Astrocyte (in vitro differentiated cells and primary cell): ENCODE measurements around the gene PIH1D1. TPM values are rescaled to one million over a fixed set of nuclear protein-coding genes. Genes with fewer than 3 reads are reported as not detected.

Source experiments
- DNase-seq: peaks from one replicate; pipeline ENCODE4 v3.0.0-alpha.2; 2010; ENCODE audit warnings: low read depth
- FAIRE-seq: peaks from 2 replicates; lab custom pipeline; 2011; peaks lifted over from hg19 to GRCh38; lab: Jason Lieb, UNC
- H2AFZ ChIP-seq: 2 replicates; pipeline ENCODE4 v1.6.0; 2012; ENCODE audit warnings: low read depth, low read length, inconsistent platforms
- H3K27ac ChIP-seq: 2 replicates; pipeline ENCODE4 v1.5.1; 2011; ENCODE audit warnings: low read depth, low read length, inconsistent platforms
- H3K27me3 ChIP-seq: 2 replicates; pipeline ENCODE4 v1.6.0; 2011; ENCODE audit warnings: low read length, inconsistent platforms; ENCODE audit not compliant: insufficient read depth
- H3K36me3 ChIP-seq: 2 replicates; pipeline ENCODE4 v1.5.1; 2011; ENCODE audit warnings: low read length, inconsistent platforms; ENCODE audit not compliant: insufficient read depth
- H3K4me1 ChIP-seq: 2 replicates; pipeline ENCODE4 v1.5.1; 2011; ENCODE audit warnings: low read length, inconsistent platforms; ENCODE audit not compliant: insufficient read depth
- H3K4me2 ChIP-seq: 2 replicates; pipeline ENCODE4 v1.6.0; 2012; ENCODE audit warnings: low read length, inconsistent platforms
- H3K4me3 ChIP-seq: 2 replicates; pipeline ENCODE4 v1.5.1; 2011; ENCODE audit warnings: low read depth, mild to moderate bottlenecking, low read length, inconsistent platforms; ENCODE audit not compliant: insufficient read depth
- H3K79me2 ChIP-seq: 2 replicates; pipeline ENCODE4 v1.6.0; 2012; ENCODE audit warnings: mild to moderate bottlenecking, low read length, inconsistent platforms; ENCODE audit not compliant: insufficient read depth
- H3K9ac ChIP-seq: 2 replicates; pipeline ENCODE4 v1.6.0; 2012; ENCODE audit warnings: mild to moderate bottlenecking, low read length, inconsistent platforms
- H3K9me3 ChIP-seq: 2 replicates; pipeline ENCODE4 v1.5.1; 2012; ENCODE audit warnings: low read depth, mild to moderate bottlenecking, low read length, inconsistent platforms; ENCODE audit not compliant: insufficient read depth
- H4K20me1 ChIP-seq: 2 replicates; pipeline ENCODE4 v1.6.0; 2012; ENCODE audit warnings: low read length, inconsistent platforms; ENCODE audit not compliant: insufficient read depth
- H3K27ac Mint-ChIP-seq: one replicate; pipeline ENCODE4 v1.8.0; 2021; ENCODE audit warnings: mild to moderate bottlenecking, mixed read lengths; ENCODE audit not compliant: unreplicated experiment
- H3K27me3 Mint-ChIP-seq: one replicate; pipeline ENCODE4 v1.8.0; 2021; ENCODE audit warnings: low read depth, mixed read lengths; ENCODE audit not compliant: unreplicated experiment
- H3K36me3 Mint-ChIP-seq: one replicate; pipeline ENCODE4 v1.8.0; 2021; ENCODE audit warnings: low read depth, mixed read lengths; ENCODE audit not compliant: unreplicated experiment
- H3K4me1 Mint-ChIP-seq: one replicate; pipeline ENCODE4 v1.8.0; 2021; ENCODE audit warnings: low read depth, mixed read lengths; ENCODE audit not compliant: unreplicated experiment
- H3K4me3 Mint-ChIP-seq: one replicate; pipeline ENCODE4 v1.8.0; 2021; ENCODE audit warnings: mild to moderate bottlenecking, moderate library complexity, mixed read lengths; ENCODE audit not compliant: unreplicated experiment
- H3K9me3 Mint-ChIP-seq: one replicate; pipeline ENCODE4 v1.8.0; 2021; ENCODE audit warnings: mild to moderate bottlenecking, mixed read lengths; ENCODE audit not compliant: unreplicated experiment
- EZH2 ChIP-seq: IDR thresholded peaks from 2 replicates; pipeline ENCODE4 v1.6.1; 2012; ENCODE audit warnings: mild to moderate bottlenecking, low read length, inconsistent platforms; ENCODE audit not compliant: insufficient read depth
- total RNA-seq: library from RNA; stranded (reverse); gene quantifications from 2 replicates; pipeline ENCODE4 v1.2.1, GENCODE V29; 2021
- TF ChIP-seq, protein P1 (sequence below): IDR thresholded peaks from 2 replicates; pipeline ENCODE4 v1.5.1; 2011; ENCODE audit warnings: low read depth, mild to moderate bottlenecking, inconsistent platforms, low read length, moderate library complexity; ENCODE audit not compliant: insufficient read depth

PIH1D1 gene
- total RNA-seq, 1 donor from 2014 or later: 61.3 TPM

GRCh38 chr19:49428547-49429451 is 22.8 kb downstream of the PIH1D1 start:
- Mint-ChIP-seq H3K36me3 (no peaks in the 10 kb centered on the region), H3K4me3 (no peak overlapping the region), H3K27ac (no peak overlapping the region), H3K27me3 (peaks cover 80% of the 10 kb centered on the region), H3K9me3 (peaks cover 6% of the 10 kb centered on the region), H3K4me1 (peaks cover 2% of the 10 kb centered on the region)
- no peaks in the 10 kb centered on the region for H3K4me1 ChIP-seq
- H3K9me3 ChIP-seq: peaks cover 5% of the 10 kb centered on the region
- H4K20me1 ChIP-seq: no peaks in the 10 kb centered on the region
- FAIRE-seq (no peak), DNase-seq (no peak)
- TF ChIP-seq, protein P1, sequence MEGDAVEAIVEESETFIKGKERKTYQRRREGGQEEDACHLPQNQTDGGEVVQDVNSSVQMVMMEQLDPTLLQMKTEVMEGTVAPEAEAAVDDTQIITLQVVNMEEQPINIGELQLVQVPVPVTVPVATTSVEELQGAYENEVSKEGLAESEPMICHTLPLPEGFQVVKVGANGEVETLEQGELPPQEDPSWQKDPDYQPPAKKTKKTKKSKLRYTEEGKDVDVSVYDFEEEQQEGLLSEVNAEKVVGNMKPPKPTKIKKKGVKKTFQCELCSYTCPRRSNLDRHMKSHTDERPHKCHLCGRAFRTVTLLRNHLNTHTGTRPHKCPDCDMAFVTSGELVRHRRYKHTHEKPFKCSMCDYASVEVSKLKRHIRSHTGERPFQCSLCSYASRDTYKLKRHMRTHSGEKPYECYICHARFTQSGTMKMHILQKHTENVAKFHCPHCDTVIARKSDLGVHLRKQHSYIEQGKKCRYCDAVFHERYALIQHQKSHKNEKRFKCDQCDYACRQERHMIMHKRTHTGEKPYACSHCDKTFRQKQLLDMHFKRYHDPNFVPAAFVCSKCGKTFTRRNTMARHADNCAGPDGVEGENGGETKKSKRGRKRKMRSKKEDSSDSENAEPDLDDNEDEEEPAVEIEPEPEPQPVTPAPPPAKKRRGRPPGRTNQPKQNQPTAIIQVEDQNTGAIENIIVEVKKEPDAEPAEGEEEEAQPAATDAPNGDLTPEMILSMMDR: no peak
- peak; percentile 68 for TF ChIP-seq EZH2
- H3K4me2 ChIP-seq: no peak overlapping the region
- no peaks in the 10 kb centered on the region for H3K79me2 ChIP-seq
- H3K27me3 ChIP-seq: peaks cover 91% of the 10 kb centered on the region
- H2AFZ ChIP-seq: no peak overlapping the region
- no peak overlapping the region for H3K4me3 ChIP-seq
- H3K36me3 ChIP-seq: no peaks in the 10 kb centered on the region
- H3K27ac ChIP-seq: no peak overlapping the region
- H3K9ac ChIP-seq: no peak overlapping the region

- Mint-ChIP-seq H3K27me3 (peaks cover 79% of the 10 kb centered on the region), H3K27ac (no peak overlapping the region)
These were observed 23.6 kb downstream of the PIH1D1 start for GRCh38 chr19:49427855-49428546.

More at GRCh38 chr19:49427855-49428546, 23.6 kb downstream of the PIH1D1 start:
- TF ChIP-seq, protein P1: no peak
- TF ChIP-seq EZH2: peak; percentile 91
- DNase-seq (no peak), FAIRE-seq (no peak)
- Mint-ChIP-seq H3K9me3 (peaks cover 3% of the 10 kb centered on the region), H3K4me1 (peaks cover 2% of the 10 kb centered on the region), H3K4me3 (no peak overlapping the region), H3K36me3 (no peaks in the 10 kb centered on the region)
- Histone ChIP-seq H3K9ac (no peak overlapping the region), H3K79me2 (no peaks in the 10 kb centered on the region), H2AFZ (no peak overlapping the region), H3K4me3 (no peak overlapping the region), H3K4me2 (no peak overlapping the region), H3K9me3 (peaks cover 5% of the 10 kb centered on the region), H3K4me1 (no peaks in the 10 kb centered on the region), H3K27me3 (peaks cover 91% of the 10 kb centered on the region), H3K36me3 (no peaks in the 10 kb centered on the region), H4K20me1 (no peaks in the 10 kb centered on the region), H3K27ac (no peak overlapping the region)
